CD4-positive, alpha-beta T cell treated with Interleukin-17A for 1 hour (primary cell): ENCODE data around the gene IFRD2.

ENCODE experiments used
- DNase-seq: peaks from one replicate; pipeline ENCODE4 v3.0.0-alpha.2; 2020

The IFRD2 gene, protein sequence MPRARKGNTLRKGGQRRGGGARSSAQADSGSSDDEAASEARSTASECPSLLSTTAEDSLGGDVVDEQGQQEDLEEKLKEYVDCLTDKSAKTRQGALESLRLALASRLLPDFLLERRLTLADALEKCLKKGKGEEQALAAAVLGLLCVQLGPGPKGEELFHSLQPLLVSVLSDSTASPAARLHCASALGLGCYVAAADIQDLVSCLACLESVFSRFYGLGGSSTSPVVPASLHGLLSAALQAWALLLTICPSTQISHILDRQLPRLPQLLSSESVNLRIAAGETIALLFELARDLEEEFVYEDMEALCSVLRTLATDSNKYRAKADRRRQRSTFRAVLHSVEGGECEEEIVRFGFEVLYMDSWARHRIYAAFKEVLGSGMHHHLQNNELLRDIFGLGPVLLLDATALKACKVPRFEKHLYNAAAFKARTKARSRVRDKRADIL

DNA sequence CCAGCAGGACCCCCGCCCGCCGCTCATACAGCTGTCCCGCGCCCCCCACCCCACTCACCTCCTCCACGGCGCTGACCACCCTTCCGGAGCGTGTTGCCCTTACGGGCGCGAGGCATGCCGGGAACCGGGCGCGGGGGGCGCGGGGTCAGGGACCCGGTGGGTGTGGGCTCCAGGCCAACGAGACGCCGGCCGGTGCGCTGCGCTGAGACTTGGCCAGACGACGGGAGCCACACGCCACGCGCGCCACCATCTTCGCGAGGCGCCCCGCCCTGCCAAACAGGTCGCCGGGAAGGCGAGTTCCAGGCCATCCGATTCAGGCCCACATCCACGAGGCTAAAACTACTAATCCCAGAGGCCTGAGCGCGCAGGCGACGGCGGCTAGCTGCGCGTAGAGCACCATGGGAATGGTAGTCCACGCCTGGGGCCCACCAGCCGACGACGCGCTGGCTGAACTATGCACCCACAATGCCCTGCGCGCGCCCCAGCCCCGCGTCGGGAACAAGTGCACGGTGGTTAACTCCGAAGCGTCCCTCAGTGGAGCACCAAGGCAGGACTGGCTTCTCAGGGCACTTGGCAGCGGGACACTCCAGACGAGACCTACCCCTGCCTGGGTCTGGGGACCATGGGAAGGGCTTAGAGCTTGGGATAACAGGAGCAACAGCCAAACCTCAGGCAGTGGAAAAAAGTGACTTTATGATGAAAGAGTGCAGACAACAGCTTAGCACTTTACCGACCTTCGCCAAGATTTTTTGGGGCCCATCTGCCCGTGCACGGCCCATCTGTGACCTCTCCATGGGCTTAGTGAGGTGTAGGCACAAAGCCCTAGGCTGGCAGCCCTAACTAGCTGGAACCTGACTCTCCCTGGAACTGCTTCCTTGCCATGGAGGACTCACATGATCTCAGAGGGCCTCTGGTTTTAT lies at the start of gene IFRD2:
IFRD2 (minus strand) TSS at position 271 of the 920 bp plus-strand sequence; CDS start at position 116, 155 bp downstream.
- peak; percentile 97 for DNase-seq

DNA sequence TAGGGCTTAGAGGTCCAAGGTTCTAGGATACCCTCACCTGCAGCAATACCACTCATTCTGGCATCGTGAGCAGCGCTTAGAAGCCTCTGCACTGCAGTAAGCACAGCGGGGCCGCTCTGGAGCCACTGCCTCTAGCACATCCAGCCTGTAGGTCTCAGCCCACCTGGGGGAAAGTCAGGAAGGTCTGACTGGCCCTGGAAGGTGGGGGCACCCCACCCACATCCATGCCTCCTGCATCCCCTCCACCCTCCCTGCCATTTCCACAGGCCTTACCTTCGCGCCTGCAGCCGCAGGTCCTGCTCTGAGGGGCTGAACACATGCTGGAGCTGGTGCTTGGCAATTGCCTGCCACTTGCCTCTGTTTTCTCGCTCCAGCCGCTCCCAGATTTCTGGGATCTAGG lies 49.3 kb upstream of the IFRD2 start:
- no peak for DNase-seq

DNA sequence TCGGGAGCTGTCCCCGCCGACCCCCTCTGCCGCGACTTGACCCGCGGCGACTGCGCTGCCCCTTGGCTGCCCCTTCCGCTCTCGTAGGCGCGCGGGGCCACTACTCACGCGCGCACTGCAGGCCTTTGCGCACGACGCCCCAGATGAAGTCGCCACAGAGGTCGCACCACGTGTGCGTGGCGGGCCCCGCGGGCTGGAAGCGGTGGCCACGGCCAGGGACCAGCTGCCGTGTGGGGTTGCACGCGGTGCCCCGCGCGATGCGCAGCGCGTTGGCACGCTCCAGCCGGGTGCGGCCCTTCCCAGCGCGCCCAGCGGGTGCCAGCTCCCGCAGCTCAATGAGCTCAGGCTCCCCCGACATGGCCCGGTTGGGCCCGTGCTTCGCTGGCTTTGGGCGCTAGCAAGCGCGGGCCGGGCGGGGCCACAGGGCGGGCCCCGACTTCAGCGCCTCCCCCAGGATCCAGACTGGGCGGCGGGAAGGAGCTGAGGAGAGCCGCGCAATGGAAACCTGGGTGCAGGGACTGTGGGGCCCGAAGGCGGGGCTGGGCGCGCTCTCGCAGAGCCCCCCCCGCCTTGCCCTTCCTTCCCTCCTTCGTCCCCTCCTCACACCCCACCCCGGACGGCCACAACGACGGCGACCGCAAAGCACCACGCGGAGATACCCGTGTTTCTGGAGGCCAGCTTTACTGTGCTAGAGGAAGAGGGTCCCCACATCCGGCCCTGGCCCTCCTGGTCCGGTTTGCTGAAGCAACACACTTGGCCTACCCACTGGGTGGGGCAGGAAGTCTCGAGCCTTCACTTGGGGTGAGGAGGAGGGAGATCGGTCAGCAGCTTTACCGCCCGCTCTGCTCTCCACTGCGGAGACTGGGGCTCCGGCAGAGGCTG lies 48.5 kb upstream of the IFRD2 start, which contains the start of gene RASSF1:
RASSF1 (minus strand) TSS at position 389 of the 882 bp plus-strand sequence; CDS start at position 358, 31 bp downstream.
- peak; percentile 80 for DNase-seq

DNA sequence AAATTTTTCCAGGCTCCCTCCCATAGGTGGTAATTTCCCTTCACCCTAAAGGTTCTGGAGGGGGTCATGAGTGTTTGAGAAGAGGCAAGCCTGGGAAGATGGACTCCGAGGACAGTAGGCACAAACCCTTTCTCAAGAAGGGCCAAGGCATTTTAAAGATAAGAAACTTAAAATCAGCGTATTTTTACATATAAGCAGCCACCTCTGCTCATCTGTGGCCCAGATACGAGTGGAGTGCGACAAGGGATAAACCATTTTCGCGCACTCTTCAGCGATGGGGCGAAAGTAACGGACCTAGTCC lies 47.9 kb upstream of the IFRD2 start:
- DNase-seq = no peak

DNA sequence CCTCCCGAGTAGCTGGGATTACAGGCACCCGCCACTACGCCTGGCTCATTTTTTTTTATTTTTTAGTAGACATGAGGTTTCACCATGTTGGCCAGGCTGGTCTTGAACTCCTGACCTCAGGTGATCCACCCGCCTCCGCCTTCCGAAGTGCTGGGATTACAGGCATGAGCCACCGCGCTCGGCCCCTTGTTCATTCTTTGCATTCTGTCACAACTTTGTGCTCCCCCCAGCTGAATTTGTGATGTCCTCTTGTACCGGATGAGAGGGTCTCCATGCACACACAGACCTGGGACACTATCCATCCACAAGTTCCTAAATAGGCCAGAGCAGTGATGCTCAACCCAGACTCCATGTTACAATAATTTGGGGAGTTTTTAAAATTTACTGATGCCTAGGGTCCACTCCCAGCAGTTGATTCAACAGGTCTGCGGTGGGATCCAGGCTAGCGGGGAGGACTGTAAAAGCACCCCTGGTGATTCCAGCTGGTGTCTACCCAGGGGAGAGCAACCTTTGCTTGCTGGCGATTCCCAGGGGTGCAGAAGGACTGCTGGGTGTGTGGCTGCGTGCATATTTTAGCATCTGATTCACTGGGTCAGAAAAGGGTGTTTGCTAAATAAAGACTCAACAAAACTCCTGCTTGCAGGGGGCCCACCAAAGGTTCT lies 47.4 kb upstream of the IFRD2 start:
- no peak for DNase-seq

DNA sequence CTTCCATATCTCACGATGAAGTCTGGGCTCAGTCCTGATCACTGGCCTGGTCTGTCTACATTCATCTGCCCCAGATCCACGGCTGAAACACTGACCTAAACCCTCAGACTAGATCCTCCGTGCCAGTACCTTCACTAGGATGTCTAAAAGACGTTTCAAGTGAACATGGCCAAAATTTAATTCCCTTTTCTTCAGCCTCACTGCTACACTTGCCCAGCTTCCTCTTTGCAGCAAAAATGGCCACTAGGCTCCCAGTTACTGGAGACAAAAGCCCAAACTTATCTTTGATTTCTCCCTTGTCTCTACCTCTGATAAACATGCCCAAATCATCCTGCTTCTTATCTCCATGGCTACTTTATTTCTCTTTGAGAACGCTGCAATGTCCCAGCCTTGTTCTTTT lies 46.7 kb upstream of the IFRD2 start:
- DNase-seq = no peak

DNA sequence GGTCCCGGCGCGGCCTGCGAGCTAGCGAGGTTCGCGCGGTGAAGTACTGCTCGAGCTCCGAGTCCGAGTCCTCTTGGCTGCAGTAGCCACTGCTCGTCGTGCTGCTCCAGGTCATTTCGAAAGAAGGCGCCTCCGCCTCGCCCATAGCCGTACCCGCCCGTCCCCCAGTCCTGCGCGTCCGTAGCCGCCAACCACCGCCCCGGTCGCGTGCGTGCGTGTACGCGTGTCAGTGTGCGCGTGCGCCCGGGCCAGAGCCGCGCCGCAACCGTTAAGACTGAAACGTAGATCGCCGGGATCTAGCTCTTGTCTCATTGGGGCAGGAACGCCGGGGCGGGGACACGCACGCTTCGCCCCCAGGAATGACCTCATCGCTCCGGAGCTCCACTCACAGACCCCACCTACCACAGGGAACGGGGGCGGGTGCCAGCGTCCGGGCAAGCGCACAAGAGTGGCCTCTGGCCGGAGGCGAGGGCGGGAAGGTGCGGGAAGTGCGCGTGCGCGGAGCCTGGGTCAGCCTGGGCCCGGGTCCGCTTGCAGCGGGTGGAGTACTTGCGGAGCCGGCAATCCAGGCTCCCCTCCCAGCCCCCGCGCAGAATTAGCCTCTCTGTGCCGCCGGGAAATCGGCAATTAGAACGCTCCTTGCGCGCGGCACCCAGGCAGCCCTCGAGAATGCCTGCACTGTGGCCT lies 45.1 kb upstream of the IFRD2 start:
- DNase-seq = peak; percentile 96

DNA sequence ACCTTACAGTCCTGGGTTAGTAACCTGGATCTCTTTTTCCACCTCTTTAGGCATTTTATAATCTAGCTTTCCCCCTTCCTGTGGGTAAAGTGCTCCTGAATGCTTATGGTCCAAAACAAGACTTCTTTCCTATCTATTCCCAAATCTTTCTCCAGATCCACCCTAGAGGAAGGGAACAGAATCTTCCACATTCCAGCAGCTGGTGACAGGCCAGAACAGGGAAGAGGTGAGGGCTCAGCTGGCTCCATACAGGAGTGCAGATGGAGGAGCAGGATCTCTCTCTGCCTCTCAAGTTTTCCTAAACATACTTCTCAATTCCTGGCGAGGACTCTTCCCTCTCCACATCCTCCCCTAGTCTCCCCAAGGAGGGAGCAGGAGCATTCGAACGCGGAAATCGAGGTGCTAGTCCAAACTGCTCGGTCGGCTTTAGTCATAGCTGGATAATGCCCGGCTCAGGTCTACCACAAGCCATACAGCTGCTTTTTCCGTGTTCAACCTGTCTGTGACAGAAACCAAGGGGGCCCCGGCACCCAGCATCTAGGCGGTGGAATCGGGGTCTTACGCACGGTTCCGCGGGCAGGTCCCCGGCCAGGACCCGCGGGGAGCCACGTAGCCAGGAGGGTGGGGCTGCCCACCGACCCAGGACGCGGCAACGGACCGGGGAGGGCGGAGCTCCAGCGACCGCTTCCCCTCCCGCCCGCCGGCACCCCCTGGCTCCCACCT lies 44.4 kb upstream of the IFRD2 start:
- DNase-seq = no peak

DNA sequence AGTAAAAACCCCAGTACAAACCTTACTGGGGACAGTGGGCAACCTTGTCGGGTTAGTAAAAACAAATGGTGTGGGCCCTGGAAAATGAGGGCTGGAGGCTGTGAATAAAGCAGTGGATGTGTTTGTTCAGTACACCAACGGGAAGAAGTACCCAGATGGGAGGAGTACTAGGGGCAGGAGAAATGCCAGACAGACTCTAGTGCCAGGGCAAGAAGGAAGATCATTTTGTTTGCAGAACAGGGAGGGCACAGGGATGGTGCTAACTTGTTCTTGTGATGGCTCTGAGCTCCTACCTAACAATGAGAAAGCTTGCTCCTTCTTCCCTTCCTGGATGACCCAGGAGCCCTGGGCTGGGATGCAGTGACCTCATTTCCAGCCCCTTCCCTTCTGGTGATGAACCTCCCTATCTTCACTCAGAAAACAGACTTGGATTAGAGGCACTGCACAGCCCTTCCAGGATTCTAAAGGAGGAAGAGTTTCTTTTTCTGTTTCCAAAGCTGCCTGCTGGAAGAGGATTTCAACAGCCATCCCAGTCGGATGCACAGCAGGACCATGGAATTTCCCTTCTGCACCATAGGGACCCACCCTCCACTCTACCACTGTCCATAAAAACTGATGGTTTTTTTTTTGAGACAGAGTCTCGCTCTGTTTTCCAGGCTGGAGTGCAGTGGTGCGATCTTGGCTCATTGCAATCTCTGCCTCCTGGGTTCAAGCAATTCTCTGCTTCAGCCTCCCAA lies 42.3 kb upstream of the IFRD2 start:
- no peak for DNase-seq

DNA sequence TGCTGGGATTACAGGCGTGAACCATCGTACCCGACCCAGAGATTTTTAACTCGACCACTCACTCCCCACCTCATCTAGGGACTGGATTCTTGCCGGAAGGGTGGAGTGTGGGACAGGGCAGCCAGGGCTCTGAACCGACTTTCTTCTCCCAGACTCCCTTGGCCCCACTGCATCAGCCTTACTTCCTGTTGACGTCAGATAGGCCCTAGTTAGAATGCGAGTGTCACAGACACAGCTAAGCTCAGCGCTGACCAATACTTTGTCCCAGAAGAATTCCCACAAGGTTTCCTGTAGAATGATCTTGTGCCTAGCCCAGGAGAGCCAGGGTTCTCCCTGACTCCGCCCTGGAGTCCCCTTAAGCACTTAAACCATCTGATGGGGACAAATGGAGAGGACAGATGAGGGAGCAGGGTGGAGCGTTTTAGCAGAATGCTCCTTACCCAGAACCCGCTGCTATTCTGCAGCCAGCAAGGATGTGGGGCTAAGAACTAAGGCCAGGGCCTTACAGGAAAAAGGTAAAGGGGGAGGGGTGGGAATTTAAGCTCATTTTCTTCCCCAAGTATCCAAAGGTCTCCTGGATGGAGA lies 41.6 kb upstream of the IFRD2 start:
- DNase-seq = peak; percentile 40

DNA sequence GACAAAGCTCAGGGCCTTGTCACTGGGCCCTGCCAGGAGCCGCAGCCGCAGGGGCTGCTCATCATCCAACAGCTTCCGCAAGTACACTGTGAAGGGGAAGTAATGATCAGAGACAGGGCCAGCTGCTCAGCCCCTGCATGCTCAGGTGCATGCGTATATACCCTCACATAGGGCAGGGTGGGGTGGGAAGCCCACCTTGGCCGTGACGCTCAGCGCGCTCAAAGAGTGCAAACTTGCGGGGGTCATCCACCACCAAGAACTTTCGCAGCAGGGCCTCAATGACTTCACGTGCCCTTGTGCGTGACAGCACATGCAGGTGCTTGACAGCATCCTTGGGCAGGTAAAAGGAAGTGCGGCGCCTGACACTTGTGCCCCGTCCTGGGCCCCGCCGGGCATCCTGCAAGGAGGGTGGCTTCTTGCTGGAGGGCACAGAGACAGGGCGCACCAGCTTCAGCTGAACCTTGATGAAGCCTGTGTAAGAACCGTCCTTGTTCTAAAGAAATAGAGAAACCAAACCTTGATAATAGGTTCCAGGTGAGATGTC lies 39.2 kb upstream of the IFRD2 start:
- DNase-seq = no peak

DNA sequence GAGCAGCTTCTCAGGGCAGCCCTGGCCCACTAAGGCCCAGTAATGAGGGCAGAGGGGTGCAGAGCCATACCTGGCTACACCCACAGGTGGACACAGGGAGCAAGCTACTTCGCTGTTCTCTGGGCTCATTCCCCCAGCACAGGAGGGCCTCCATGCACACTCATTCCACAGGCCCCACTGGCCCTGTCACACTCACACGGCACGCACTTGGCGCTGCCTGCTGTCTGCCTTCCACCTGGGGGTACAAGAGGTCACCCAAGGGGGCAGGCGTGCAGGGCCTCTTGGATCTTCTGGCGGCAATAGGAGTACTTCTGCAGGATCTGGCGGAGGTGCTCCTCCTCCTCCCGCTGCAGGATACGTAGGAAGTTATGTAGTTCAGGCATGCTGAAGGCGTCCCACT lies 38.1 kb upstream of the IFRD2 start:
- DNase-seq = no peak

DNA sequence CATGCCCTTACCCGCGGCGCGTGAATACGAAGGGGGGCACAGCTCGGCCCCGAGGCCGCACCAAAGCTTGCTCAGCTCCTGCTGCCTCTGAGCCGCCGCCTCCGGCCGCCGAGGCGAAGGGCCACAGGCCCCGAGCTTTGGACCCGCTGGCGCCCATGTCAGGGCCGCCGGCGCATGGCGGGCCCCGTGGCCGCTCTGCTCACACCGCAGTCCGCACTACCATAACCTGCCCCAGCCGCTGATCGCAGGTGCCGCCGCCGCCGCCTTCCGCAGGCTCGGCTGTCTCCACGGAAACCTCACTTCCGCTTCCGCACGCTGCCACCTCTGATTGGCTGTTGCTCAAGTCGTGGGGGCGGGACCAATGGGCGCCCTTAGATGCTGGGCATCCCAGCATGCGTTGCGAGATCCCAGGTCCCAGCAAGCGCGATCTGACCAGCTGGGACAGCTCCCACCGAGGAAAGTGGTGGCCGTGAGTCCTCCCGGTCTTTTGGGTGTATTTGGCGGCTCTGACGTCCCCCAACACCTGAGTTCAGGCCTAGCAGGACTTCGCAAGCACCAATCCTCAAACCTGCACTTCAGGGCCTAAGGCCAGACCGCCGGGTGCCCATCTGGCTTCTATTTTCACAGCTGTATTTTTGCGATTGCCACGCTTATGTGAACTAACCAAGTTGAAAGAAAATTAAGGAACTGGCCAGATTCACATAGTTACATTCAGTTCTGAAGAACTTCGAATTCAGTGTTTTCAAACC lies 35.9 kb upstream of the IFRD2 start, which contains the start of gene TUSC2:
TUSC2 (minus strand) TSS at position 281 of the 749 bp plus-strand sequence; CDS start at position 157, 124 bp downstream.
- DNase-seq = peak; percentile 95

DNA sequence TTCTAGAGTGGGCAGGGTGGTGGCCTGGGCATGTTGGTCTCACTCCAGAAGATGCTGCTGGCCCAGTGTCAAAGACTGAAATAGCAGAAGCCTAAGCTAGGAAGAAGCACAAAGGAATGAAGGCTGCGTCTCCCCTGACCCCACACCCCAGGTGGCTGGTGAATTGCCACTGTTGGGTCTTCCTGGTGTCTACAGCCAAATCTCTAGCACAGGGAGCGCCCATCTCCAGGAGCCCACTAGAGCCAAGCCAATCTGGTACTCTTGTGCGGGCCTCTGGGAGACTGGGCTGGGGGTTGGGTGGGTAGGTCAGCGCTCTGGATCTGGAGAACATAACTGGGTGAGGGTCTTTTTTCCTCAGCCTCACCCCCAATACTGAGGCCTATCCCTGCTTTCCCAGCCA lies 34.9 kb upstream of the IFRD2 start:
- DNase-seq = no peak

DNA sequence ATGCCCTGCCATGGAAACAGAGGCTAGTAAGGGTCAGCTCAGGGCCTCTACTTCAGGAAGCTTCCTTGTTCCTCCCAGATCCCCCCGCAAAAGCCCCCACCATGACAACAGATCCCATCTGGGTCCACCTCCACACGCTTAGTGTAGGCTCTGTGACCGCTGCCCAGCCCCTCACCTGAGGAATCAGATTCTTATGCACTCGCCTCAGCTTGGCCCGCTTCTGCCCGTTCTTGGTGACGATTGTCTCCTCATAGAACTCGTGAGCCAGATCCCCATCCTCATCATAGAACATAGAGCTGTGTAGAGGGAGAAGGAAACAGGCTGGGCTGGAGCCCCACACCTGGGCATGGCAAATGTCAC lies 33.9 kb upstream of the IFRD2 start:
- no peak for DNase-seq

DNA sequence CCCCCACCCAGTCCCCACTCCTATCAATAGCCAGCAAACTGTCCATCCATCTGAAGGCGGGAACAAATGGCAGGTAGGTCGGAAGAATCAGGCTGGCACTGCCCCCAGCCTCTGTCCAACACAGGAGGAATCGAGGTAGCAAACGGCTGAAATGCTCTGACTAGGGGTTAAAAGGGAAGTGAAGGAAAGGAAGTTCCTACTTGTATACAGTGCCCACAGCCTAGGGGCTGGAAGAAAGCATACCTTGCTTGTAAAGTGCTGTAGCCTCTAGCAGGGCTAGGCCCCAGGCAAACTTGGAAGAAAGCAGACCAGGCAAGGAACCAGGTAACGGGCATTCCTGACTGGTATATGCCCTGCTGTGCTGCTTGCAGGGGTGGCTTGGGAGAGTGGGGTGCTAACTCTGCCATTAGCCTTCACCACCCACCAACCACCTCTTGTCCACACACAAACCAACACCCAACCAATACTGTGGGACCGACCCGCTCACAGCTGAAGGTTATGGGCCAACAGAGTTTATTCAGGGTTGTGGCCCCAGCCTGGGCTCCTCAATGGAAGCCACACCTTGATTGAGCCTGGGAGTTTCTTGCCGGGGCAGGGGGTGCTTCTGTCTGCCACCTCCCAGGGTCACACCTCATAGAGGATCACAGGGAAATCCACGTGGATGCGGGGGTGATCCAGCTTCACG lies 33.4 kb upstream of the IFRD2 start:
- no peak for DNase-seq

DNA sequence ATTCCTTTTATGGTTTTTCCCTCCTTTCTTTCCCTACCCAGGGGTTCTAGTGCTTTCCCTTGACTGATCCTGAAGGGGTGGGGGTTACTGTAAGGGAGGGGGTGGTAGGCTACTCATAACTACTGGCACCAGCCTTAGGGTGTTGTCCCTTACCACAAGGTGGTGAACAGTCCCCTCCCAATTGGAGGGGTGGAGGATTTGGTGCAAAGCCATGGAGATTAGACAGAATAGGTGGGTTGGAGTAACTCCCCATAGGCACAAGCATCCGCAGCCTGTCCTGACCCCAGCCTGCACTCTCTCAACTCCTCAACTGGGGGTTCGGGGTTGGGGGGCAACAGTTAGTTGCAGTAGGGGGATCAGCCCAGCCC lies 32.9 kb upstream of the IFRD2 start:
- DNase-seq = no peak
